Keratinocyte (primary cell): ENCODE results near the gene PARK7. TPM values are rescaled to one million over a fixed set of nuclear protein-coding genes. Genes with fewer than 3 reads are reported as not detected.
A peak's percentile ranks its signal among the peaks of the same experiment; 100 is the strongest.

Source experiments
- DNase-seq: peaks from one replicate; pipeline ENCODE4 v3.0.0-alpha.2; 2011; ENCODE audit warnings: low read depth, missing footprints, low spot score
- FAIRE-seq: peaks from 2 replicates; lab custom pipeline; 2011; peaks lifted over from hg19 to GRCh38; lab: Jason Lieb, UNC
- H2AFZ ChIP-seq: 2 replicates; pipeline ENCODE4 v1.6.0; 2012; ENCODE audit warnings: low read length, control low read depth, inconsistent platforms; ENCODE audit not compliant: control insufficient read depth
- H3K27ac ChIP-seq: 2 replicates; pipeline ENCODE4 v1.5.1; 2011; ENCODE audit warnings: low read length; ENCODE audit not compliant: control insufficient read depth, insufficient read depth
- H3K27me3 ChIP-seq: 3 replicates; pipeline ENCODE4 v1.6.0; 2011; ENCODE audit warnings: low read length; ENCODE audit not compliant: control insufficient read depth, insufficient read depth; ENCODE audit errors: extremely low read depth
- H3K36me3 ChIP-seq, 2 experiments: 2 replicates in 1 of 2; 3 replicates in 1 of 2; pipeline ENCODE4 v1.5.1; 2011; ENCODE audit warnings: low read length in 2 of 2, mild to moderate bottlenecking in 1 of 2; ENCODE audit not compliant: control insufficient read depth in 2 of 2, insufficient read depth in 2 of 2; ENCODE audit errors: extremely low read depth in 1 of 2
- H3K4me1 ChIP-seq: 3 replicates; pipeline ENCODE4 v1.5.1; 2011; ENCODE audit warnings: low read length; ENCODE audit not compliant: control insufficient read depth, insufficient read depth; ENCODE audit errors: extremely low read depth
- H3K4me2 ChIP-seq: 3 replicates; pipeline ENCODE4 v1.6.0; 2011; ENCODE audit warnings: low read depth, low read length; ENCODE audit not compliant: control insufficient read depth, insufficient read depth; ENCODE audit errors: extremely low read depth
- H3K4me3 ChIP-seq, 3 experiments: fragments of 200-600 bp in 1 of 3; sonication (generic) in 1 of 3; 2 replicates in 2 of 3; 3 replicates in 1 of 3; pipeline ENCODE4 v1.5.1; 2011 to 2016; ENCODE audit warnings: low read length in 3 of 3, mild to moderate bottlenecking in 3 of 3, control low read depth in 2 of 3, inconsistent platforms in 1 of 3, low read depth in 1 of 3, mixed read lengths in 1 of 3, mixed run types in 1 of 3, moderate library complexity in 1 of 3; ENCODE audit not compliant: control insufficient read depth in 2 of 3, insufficient read depth in 2 of 3; ENCODE audit errors: extremely low read depth in 1 of 3
- H3K79me2 ChIP-seq: 2 replicates; pipeline ENCODE4 v1.6.0; 2012; ENCODE audit warnings: low read length; ENCODE audit not compliant: control insufficient read depth, insufficient read depth
- H3K9ac ChIP-seq: 3 replicates; pipeline ENCODE4 v1.6.0; 2011; ENCODE audit warnings: low read length; ENCODE audit not compliant: control insufficient read depth, insufficient read depth; ENCODE audit errors: extremely low read depth
- H3K9me1 ChIP-seq: 3 replicates; pipeline ENCODE4 v1.6.0; 2011; ENCODE audit warnings: low read length; ENCODE audit not compliant: control insufficient read depth, insufficient read depth; ENCODE audit errors: extremely low read depth
- H3K9me3 ChIP-seq: 2 replicates; pipeline ENCODE4 v1.5.1; 2012; ENCODE audit warnings: low read depth, low read length; ENCODE audit not compliant: control insufficient read depth
- H4K20me1 ChIP-seq: 3 replicates; pipeline ENCODE4 v1.6.0; 2011; ENCODE audit warnings: low read length; ENCODE audit not compliant: control insufficient read depth, insufficient read depth; ENCODE audit errors: extremely low read depth
- CTCF ChIP-seq, 3 experiments: IDR thresholded peaks in 1 of 3; conservative IDR thresholded peaks in 1 of 3; optimal IDR thresholded peaks in 1 of 3; 2 replicates in 2 of 3; 3 replicates in 1 of 3; pipeline versions ENCODE3 to v1.5.1; 2011; ENCODE audit warnings: low read length in 3 of 3, mild to moderate bottlenecking in 3 of 3, moderate library complexity in 2 of 3, control low read depth in 1 of 3, inconsistent platforms in 1 of 3; ENCODE audit not compliant: insufficient read depth in 2 of 3; ENCODE audit errors: extremely low read depth in 1 of 3
- EZH2 ChIP-seq: IDR thresholded peaks from one replicate; pipeline ENCODE4 v1.6.1; 2012; ENCODE audit warnings: inconsistent platforms, mild to moderate bottlenecking, low read length, moderate library complexity
- dilution Hi-C: fragments of 300-500 bp; cut with MboI; formaldehyde crosslinking; loops from one replicate; pipeline ENCODE4 v1.7.0; 2020; ENCODE audit warnings: low sequenced_read_pairs; ENCODE audit not compliant: extremely low pct_ligation_motif_present
- polyA plus RNA-seq, 5 experiments: library from polyadenylated mRNA; depleted of rRNA in 3 of 5; stranded (reverse) in 3 of 5; stranded (forward) in 1 of 5; unstranded in 1 of 5; fragments of >200 nt; gene quantifications; 1 replicate in 1 of 5; 2 replicates in 3 of 5; 3 replicates in 1 of 5; pipeline versions ENCODE4 v1.2.1 to v1.2.3, GENCODE V29; 2011 to 2012; ENCODE audit warnings: missing spikeins in 2 of 5, low read depth in 1 of 5, low replicate concordance in 1 of 5

PARK7 gene
- polyA plus RNA-seq, 1 donor (not counting 4 experiments of a cell fraction or from before 2014, with no cell fraction given): 502 TPM

GRCh38 chr1:8023287-8023994, 61.9 kb downstream of the PARK7 start:
- Histone ChIP-seq H3K4me2 (peak overlapping the region; percentile 97), H2AFZ (no peak overlapping the region), H3K4me3 (peak overlapping the region; percentile 57 to 90 (median 64)), H4K20me1 (peaks cover 9% of the 10 kb centered on the region), H3K4me1 (peaks cover 78% of the 10 kb centered on the region), H3K9me3 (no peaks in the 10 kb centered on the region), H3K9me1 (peaks cover 4% of the 10 kb centered on the region), H3K27ac (peak overlapping the region; percentile 80), H3K36me3 (peaks cover 1 to 22% of the 10 kb centered on the region in 2 experiments), H3K9ac (peak overlapping the region; percentile 84), H3K27me3 (no peaks in the 10 kb centered on the region), H3K79me2 (peaks cover 81% of the 10 kb centered on the region)
- FAIRE-seq (no peak), DNase-seq (no peak)
- dilution Hi-C loops: loop anchor here (25.0 kb wide), 1 partner anchor 289 kb away; the partner anchor contains the start of gene SLC45A1
- TF ChIP-seq CTCF (optimal IDR thresholded peaks at IDR 0.05 in 1 of 3, IDR thresholded peaks at IDR 0.05 in 1 of 3, conservative IDR thresholded peaks at IDR 0.05 in 1 of 3; ENCODE audit: extremely low read depth in 1 of 3, insufficient read depth in 2 of 3, low read length in 3 of 3) (no peak), EZH2 (no peak)

GRCh38 chr1:8023995-8024313, 62.4 kb downstream of the PARK7 start:
- H3K79me2 ChIP-seq: peaks cover 76% of the 10 kb centered on the region
- peak overlapping the region; percentile 84 for H3K9ac ChIP-seq
- H3K27ac ChIP-seq: peak overlapping the region; percentile 80
- DNase-seq: no peak
- no peaks in the 10 kb centered on the region for H3K9me3 ChIP-seq
- H3K9me1 ChIP-seq: peaks cover 4% of the 10 kb centered on the region
- peaks cover 9% of the 10 kb centered on the region for H4K20me1 ChIP-seq
- no peak overlapping the region for H2AFZ ChIP-seq
- no peak for TF ChIP-seq CTCF (optimal IDR thresholded peaks at IDR 0.05 in 1 of 3, IDR thresholded peaks at IDR 0.05 in 1 of 3, conservative IDR thresholded peaks at IDR 0.05 in 1 of 3; ENCODE audit: extremely low read depth in 1 of 3, insufficient read depth in 2 of 3, low read length in 3 of 3)
- TF ChIP-seq EZH2: no peak
- H3K4me2 ChIP-seq: peak overlapping the region; percentile 97
- no peak for FAIRE-seq
- dilution Hi-C loops: loop anchor here (25.0 kb wide), 1 partner anchor 288 kb away; the partner anchor contains the start of gene SLC45A1
- peaks cover 78% of the 10 kb centered on the region for H3K4me1 ChIP-seq
- peaks cover 1 to 22% of the 10 kb centered on the region in 2 experiments for H3K36me3 ChIP-seq
- H3K4me3 ChIP-seq: peak overlapping the region; percentile 57 to 90 (median 64)
- H3K27me3 ChIP-seq: no peaks in the 10 kb centered on the region
